Mucosa of descending colon (tissue), 3 donors: ENCODE data around the gene SCN4B. TPM values are rescaled to one million over a fixed set of nuclear protein-coding genes. Genes with fewer than 3 reads are reported as not detected.

ENCODE experiments used
- ATAC-seq: fragments of 200-7000 bp; cut with Tn5 transposase; one replicate; pipeline ENCODE4 v1.9.1; 2020; ENCODE audit warnings: mild to moderate bottlenecking, moderate library complexity
- DNase-seq, 3 donors: peaks; one replicate each; pipeline ENCODE4 v3.0.0-alpha.2; 2020
- H3K36me3 ChIP-seq: fragments of 200-600 bp; one replicate; pipeline ENCODE4 v1.8.0; 2021; ENCODE audit warnings: low read depth, mild to moderate bottlenecking
- H3K4me1 ChIP-seq: fragments of 200-600 bp; one replicate; pipeline ENCODE4 v1.8.0; 2021; ENCODE audit warnings: low read depth, mild to moderate bottlenecking
- H3K4me3 ChIP-seq: fragments of 200-600 bp; one replicate; pipeline ENCODE4 v1.8.0; 2021; ENCODE audit warnings: mild to moderate bottlenecking
- H3K9me3 ChIP-seq: fragments of 200-600 bp; one replicate; pipeline ENCODE4 v1.8.0; 2021; ENCODE audit warnings: mild to moderate bottlenecking
- CTCF ChIP-seq: fragments of 200-600 bp; IDR thresholded peaks from one replicate; pipeline ENCODE4 v1.8.0; 2022; ENCODE audit warnings: antibody characterized with exemption, mild to moderate bottlenecking
- intact Hi-C, 2 donors: fragments of 100-400 bp; cut with DNase I in 1 of 2; cut with micrococcal nuclease in 1 of 2; formaldehyde crosslinking; loops; one replicate each; pipeline versions ENCODE4 v1.11.0 to v1.11.1; 2022; cut with DNase I, micrococcal nuclease
- total RNA-seq, 3 donors: library from RNA; stranded (reverse); fragmentation: NEBNext Ultra II Directional in 2 of 3; extraction: Animal tissue kit (Norgen Biotek cat#: 25700) in 2 of 3; gene quantifications; one replicate each; pipeline versions ENCODE4 v1.2.1 to v1.2.4, GENCODE V29; 2021 to 2023
- donor health status: DM: no; HTN: no; CAD: no; lungs with moderate emphysema.
- donor health status: DM: no; HTN: no; CAD: no.
- donor health status: DM: no; HTN: yes; CAD: no.

SCN4B gene
- total RNA-seq, 3 donors from 2014 or later = 1.0 to 2.6 (median 1.2) TPM

GRCh38 chr11:118143661-118144185 lies 8.9 kb downstream of the SCN4B start:
- H3K36me3 ChIP-seq = no peaks in the 10 kb centered on the region
- DNase-seq = no peak
- H3K9me3 ChIP-seq = no peaks in the 10 kb centered on the region
- no peak for ATAC-seq
- no peak overlapping the region for H3K4me3 ChIP-seq
- no peak for TF ChIP-seq CTCF
- intact Hi-C loops = no loop called here
- peaks cover 4% of the 10 kb centered on the region for H3K4me1 ChIP-seq

DNA sequence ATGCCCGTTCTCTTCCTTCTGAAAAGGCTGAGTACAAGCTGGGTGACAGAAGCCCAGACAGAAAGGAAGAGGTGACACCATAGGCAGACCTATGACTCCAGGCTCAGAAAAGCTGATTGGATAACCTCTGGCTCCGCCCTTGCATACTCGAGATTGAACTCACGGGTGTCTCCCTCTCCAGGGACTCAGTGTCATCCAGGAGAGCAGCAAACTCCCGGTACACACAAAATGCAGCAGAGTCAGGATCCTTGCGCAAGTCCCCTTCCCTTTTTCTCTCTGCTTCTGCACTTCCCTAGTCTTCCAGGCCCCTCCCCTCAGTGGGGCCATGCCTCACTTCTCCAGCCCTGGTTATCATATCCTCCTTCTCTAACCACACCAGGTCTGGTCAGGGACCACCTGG lies 9.8 kb downstream of the SCN4B start:
- DNase-seq = peak in 1 of 3 donors; percentile 26
- intact Hi-C loops = no loop called here

GRCh38 chr11:118142081-118142480 lies 10.5 kb downstream of the SCN4B start:
- H3K4me3 ChIP-seq = no peak overlapping the region
- intact Hi-C loops = no loop called here
- no peak for ATAC-seq
- peaks cover 4% of the 10 kb centered on the region for H3K4me1 ChIP-seq
- no peaks in the 10 kb centered on the region for H3K36me3 ChIP-seq
- no peak for TF ChIP-seq CTCF
- H3K9me3 ChIP-seq = no peaks in the 10 kb centered on the region
- DNase-seq = no peak

More for the DNA sequence above, 9.8 kb downstream of the SCN4B start:
- Histone ChIP-seq H3K4me1 (peaks cover 4% of the 10 kb centered on the region), H3K36me3 (no peaks in the 10 kb centered on the region), H3K4me3 (no peak overlapping the region), H3K9me3 (no peaks in the 10 kb centered on the region)
- peak; percentile 12 for ATAC-seq
- TF ChIP-seq CTCF = no peak

DNA sequence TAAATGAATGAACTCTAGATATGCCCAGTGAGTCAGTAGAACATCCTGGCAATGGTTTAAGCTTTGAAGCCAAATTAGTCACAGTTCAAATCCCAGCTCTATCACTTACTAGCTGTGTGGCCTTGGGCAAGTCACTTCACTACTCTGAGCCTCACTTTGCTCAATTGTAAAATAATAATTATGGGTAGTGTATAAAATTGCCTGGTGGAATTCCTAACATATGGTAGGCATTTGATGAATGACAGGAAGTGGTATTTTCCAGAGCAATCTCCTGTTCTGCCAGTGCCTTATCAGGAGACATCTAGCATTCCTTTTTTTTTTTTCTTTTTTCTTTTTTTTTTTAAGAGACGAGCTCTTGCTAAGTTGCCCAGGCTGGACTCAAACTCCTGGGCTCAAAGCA lies 13.0 kb downstream of the SCN4B start:
- H3K36me3 ChIP-seq = no peaks in the 10 kb centered on the region
- no peak for DNase-seq
- no peak for ATAC-seq
- intact Hi-C loops = no loop called here
- no peak for TF ChIP-seq CTCF
- no peaks in the 10 kb centered on the region for H3K4me1 ChIP-seq
- no peaks in the 10 kb centered on the region for H3K9me3 ChIP-seq
- no peak overlapping the region for H3K4me3 ChIP-seq

DNA sequence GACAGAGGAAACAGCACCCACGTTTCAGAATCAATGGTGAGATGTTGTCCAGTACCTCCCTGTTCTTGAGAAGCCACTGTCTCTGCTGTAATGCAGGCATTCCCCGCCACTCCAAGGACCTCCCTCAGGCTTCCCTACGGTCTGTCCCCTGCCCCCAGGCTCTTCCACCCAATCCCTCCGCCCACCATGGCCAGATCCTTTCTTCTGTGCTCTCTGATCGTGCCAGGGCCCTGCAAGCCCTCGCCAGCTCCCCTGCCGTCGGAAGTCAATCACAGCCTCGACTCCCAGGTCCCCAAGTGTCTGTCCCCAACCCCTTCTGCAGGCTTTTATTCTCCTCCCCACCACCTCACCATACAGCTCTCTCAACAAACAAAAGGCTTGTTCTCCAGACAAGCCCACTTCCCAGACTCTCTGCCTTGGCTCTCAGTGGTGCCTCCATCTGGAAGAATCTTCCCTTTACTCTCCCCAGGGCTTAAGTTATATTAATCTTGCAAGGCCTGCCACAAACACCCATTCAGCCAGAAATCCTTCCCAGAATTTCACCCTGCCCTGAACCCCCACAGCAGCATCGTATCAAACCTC lies 13.7 kb downstream of the SCN4B start:
- ATAC-seq (no peak), DNase-seq (no peak)
- Histone ChIP-seq H3K36me3 (no peaks in the 10 kb centered on the region), H3K9me3 (no peaks in the 10 kb centered on the region), H3K4me3 (no peak overlapping the region), H3K4me1 (no peaks in the 10 kb centered on the region)
- no peak for TF ChIP-seq CTCF
- intact Hi-C loops = no loop called here
